GM18873 (cell line): ENCODE measurements around the gene TMEM167A.
A peak's percentile ranks its signal among the peaks of the same experiment; 100 is the strongest.

ENCODE experiments used
- ATAC-seq: cut with Tn5 transposase; IDR thresholded peaks from one replicate; pipeline ENCODE4 v1.9.1; 2021; ENCODE audit warnings: mild to moderate bottlenecking, moderate library complexity, moderate number of reproducible peaks; ENCODE audit not compliant: unreplicated experiment, low FRiP score

The TMEM167A gene

DNA sequence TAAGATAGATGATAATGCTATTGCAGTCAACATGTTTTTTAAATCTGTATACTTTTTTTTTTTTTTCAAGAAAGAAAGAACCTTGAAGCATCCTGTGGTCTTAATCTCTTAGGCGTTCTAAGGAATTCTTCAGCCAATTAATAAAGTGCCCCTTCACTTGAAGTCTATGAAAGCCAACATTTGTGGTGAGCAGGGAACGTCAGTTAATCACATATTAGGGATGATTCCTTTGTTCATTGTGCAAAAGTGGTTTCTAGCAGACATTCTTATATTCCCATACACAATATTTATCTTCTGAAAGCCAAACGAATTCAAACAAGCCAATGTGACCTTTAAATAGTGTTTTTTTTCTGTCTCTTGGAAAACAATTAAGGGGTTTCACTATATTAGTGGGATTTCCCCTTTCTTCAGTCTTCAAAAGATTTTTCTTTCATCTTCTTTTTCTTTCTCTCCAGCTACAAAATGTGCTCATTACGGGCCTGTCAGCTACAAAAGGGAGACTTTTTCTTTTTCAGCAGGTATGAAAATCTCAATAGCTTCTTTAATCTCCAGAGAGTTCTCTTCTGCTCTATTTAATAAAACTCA is 40.1 kb downstream of the TMEM167A start:
- no peak for ATAC-seq

DNA sequence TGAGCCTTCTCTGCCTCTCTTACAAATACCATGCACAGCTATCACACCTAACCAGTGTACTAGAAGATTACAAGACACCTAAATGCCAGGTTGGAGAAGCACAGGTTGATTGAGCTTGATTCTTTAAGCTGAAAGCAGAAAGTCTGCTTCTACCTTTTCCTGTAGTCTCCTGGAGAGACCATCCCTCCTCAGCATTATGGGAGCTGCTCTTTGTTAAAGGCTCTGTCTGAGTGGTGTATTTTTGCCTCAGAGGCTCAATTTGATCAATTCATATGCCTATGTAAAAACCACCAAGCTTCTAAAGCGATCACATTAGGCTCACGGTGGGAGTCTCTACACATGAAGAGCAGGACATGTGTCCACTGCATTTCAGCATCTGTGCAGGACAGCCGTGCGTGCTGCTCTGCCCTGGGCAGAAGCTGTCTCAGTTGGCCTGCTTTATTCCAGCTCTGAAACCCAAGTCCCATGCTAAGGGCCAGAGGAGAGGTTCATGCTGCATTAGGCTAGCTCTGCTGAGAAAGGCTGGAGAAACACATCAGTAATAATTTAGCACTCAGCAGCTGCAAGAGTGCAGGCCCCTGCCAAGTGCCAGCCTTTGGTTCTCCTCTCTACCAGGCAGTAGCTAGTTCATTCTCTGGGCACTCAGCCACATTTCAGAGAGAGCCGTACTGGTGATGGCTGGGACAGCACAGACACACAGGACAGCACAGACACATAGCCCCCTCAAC is 41.7 kb downstream of the TMEM167A start:
- ATAC-seq = no peak

DNA sequence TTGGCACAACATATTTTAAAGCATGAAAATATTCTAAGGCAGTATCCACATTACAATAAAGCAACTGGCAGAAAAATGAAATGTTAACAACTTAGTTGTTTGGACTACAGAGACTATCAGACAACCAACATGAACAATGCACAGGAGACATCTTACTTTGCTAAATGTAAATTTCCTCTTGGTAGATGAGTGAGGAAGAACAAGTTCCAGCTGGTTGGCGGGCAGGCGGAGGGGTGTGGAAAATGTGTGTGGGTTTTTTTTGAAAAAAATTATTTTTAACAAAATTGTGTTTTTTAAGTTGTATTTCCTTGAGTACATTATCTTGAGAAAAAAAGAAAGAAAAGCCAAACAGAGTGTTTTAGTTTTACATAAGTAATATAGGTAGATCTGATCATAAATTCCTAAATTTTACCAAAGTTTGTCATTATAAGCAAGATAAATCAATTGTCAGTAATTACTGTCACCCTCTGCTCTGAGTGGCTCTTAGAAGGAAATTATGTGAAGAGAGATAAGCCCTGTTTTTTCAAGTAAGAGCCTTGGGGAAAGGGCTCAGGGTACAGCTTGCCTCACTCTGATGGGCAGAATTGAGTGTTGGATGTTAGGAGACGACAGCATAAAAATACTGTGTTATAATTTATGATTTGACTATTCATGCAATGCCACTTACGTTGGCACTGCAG is 42.5 kb downstream of the TMEM167A start:
- ATAC-seq = no peak

GRCh38 chr5:83034036-83034435 is 43.2 kb downstream of the TMEM167A start:
- ATAC-seq = no peak

DNA sequence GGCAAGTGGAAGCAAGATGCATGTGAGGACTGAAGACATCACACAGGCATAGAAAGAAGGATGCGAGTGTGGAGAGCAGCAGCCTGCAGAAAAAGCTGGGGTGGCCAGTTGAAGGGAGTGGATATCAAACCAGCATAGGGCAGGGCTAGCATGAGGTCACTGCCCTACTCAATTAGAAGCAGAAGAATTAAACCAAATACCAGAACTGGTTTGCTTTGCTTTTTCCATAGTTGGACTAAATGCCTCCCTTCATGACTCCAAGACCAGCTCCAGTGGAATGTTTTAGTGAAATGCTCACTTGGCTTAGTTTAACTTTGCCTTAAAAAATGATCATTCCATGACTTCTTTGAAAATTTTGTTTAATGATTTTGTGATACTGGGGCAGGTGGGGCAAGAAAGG is 45.8 kb downstream of the TMEM167A start:
- ATAC-seq = no peak

DNA sequence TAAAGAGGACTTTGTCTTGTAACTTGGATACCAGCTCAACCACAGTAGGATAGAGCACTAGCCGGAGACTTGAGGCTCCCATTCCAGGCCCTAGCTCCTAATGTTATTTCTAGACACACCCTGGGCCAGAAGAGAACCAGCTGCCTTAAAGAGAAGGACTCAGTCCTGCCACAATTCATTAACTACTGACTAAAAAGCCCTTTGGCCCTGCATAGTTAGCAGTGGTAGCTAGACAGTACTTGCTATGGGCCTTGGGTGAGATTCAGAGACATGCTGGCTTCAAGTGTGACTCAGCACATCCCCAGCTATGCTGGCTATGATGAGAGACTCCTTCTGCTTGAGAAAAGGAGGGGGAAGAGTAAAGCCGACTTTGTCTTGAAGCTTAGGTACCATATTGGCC is 47.3 kb downstream of the TMEM167A start:
- no peak for ATAC-seq

GRCh38 chr5:83026930-83027687 is 50.1 kb downstream of the TMEM167A start:
- ATAC-seq = peak; percentile 84

- no peak for ATAC-seq
Observed at GRCh38 chr5:83026516-83026915, 50.7 kb downstream of the TMEM167A start.

GRCh38 chr5:83025690-83026478 is 51.3 kb downstream of the TMEM167A start:
- no peak for ATAC-seq

GRCh38 chr5:83022334-83022733 is 54.9 kb downstream of the TMEM167A start:
- no peak for ATAC-seq

GRCh38 chr5:83015676-83016075 is 61.5 kb downstream of the TMEM167A start:
- no peak for ATAC-seq

DNA sequence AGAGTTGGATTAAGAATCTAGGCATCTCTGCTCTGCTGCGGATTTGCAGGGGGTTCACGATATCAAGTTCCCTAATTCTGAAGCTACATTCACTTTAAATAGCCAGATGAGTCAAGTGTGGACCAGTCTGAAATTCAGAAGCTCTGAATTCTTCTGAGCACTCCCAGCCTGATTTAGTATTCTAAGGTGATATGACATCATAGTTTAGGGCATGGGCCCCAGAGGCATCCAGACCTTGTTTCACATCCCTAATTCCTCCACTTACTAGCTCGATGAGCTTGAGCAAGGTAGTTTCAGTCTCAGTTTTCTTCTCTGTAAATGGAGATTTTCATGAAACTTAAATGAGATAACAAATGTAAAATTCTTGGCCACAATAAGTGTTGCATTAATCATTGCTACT is 65.2 kb downstream of the TMEM167A start:
- peak; percentile 97 for ATAC-seq

DNA sequence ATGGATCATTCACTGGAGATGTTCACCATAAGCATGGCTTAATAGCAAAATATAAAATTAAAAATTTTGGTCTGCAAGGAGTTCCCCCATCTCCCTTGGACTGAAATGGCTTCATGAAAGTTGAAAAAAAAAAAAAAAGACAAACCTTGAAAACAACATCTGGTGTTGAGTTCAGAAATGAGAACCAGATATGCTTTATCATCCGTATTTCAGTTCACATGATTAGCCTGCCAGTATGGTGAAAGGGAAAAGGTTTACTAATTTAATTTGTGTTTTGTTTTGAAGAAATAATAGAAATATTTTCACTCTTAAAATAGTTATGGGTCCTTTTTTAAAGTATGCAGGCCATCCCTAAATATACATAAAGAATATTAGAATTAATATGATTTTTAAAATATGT is 67.8 kb downstream of the TMEM167A start:
- no peak for ATAC-seq

- ATAC-seq = no peak
Observed at GRCh38 chr5:83007755-83008154, 69.4 kb downstream of the TMEM167A start.

GRCh38 chr5:83006683-83007283 is 70.4 kb downstream of the TMEM167A start:
- ATAC-seq = no peak

DNA sequence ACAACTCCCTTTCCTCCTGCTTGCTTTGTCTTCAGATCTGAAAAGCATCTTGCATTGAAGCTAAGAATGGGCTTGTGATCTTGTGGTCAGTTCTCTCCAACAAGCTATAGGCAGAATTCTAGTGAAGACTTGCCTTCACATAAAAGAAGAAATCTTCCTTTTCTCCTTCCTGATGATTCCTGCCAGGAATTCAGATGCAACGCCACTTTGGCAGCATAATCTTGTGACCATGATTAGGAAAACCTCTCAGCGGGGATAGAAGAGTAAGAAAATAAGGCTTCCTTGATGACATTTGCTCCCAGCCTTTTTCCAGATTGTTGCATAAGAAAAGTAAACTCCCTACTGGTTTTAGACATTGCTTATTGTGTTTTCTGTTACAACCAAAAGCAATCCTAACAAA is 73.4 kb downstream of the TMEM167A start:
- no peak for ATAC-seq
